Gastroesophageal sphincter (tissue), 4 donors: ENCODE data around the gene PGPEP1. TPM values are rescaled to one million over a fixed set of nuclear protein-coding genes. Genes with fewer than 3 reads are reported as not detected.
A peak's percentile ranks its signal among the peaks of the same experiment; 100 is the strongest.
"Not testable (repeated sequence)": the region's sequence is repeated elsewhere in the genome, so short reads cannot be mapped to it uniquely, and the experiment has no call there.

Experiments used
- ATAC-seq: fragments of 150-250 bp; one replicate; pipeline ENCODE4 v1.9.1; 2016; ENCODE audit warnings: mild to moderate bottlenecking, moderate library complexity
- H3K27ac ChIP-seq, 4 donors: fragments of 200-600 bp; sonication (generic) in 3 of 4; 1 replicate in 3 of 4; 2 replicates in 1 of 4; pipeline ENCODE4 v1.5.1; 2016 to 2019
- H3K27me3 ChIP-seq: fragments of 200-600 bp; sonication (generic); one replicate; pipeline ENCODE4 v1.5.1; 2019
- H3K36me3 ChIP-seq, 2 donors: fragments of 200-600 bp; sonication (generic); one replicate each; pipeline ENCODE4 v1.5.1; 2019; ENCODE audit warnings: control low read depth in 1 of 2
- H3K4me1 ChIP-seq, 3 donors: fragments of 200-600 bp; sonication (generic); 1 replicate in 2 of 3; 2 replicates in 1 of 3; pipeline ENCODE4 v1.5.1; 2016 to 2019; ENCODE audit warnings: control low read depth in 2 of 3
- H3K4me3 ChIP-seq, 2 donors: fragments of 200-600 bp; sonication (generic); one replicate each; pipeline ENCODE4 v1.5.1; 2019; ENCODE audit warnings: mild to moderate bottlenecking in 1 of 2, moderate library complexity in 1 of 2
- H3K9me3 ChIP-seq, 3 donors: fragments of 200-600 bp; sonication (generic); one replicate each; pipeline ENCODE4 v1.5.1; 2017 to 2019; ENCODE audit warnings: control low read depth in 2 of 3
- EP300 ChIP-seq: sonication (generic); formaldehyde crosslinking; IDR thresholded peaks from one replicate; pipeline ENCODE4 v1.6.1; 2017; ENCODE audit warnings: antibody characterized with exemption, mild to moderate bottlenecking
- POLR2A ChIP-seq, 2 donors: fragments of 450-650 bp; IDR thresholded peaks; one replicate each; pipeline ENCODE4 v1.6.1; 2017; ENCODE audit warnings: antibody characterized with exemption in 2 of 2, mild to moderate bottlenecking in 2 of 2, moderate library complexity in 1 of 2
- POLR2AphosphoS5 ChIP-seq: sonication (generic); formaldehyde crosslinking; IDR thresholded peaks from one replicate; pipeline ENCODE4 v1.6.1; 2017; ENCODE audit warnings: antibody characterized with exemption
- WGBS, 2 donors: methylation state at CpG; one replicate each; pipeline ENCODE4 v1.1.5; 2018; ENCODE audit warnings: low coverage in 1 of 2; 5-methylcytosine and 5-hydroxymethylcytosine counted together
- total RNA-seq, 4 donors: library from RNA; depleted of rRNA; stranded (reverse); fragments of >200 nt; gene quantifications; one replicate each; pipeline ENCODE4 v1.1.0, GENCODE V29; 2016
- TF ChIP-seq, protein P1 (sequence below), 4 experiments: fragments of 200-600 bp in 2 of 4; fragments of 450-650 bp in 2 of 4; sonication (generic) in 1 of 4; IDR thresholded peaks; one replicate each; pipeline ENCODE4 v1.5.1; 2017 to 2019; ENCODE audit warnings: antibody characterized with exemption in 4 of 4, mild to moderate bottlenecking in 2 of 4, moderate library complexity in 2 of 4

The PGPEP1 gene
- total RNA-seq, 4 donors from 2014 or later = 15.0 to 38.2 (median 23.1) TPM

DNA sequence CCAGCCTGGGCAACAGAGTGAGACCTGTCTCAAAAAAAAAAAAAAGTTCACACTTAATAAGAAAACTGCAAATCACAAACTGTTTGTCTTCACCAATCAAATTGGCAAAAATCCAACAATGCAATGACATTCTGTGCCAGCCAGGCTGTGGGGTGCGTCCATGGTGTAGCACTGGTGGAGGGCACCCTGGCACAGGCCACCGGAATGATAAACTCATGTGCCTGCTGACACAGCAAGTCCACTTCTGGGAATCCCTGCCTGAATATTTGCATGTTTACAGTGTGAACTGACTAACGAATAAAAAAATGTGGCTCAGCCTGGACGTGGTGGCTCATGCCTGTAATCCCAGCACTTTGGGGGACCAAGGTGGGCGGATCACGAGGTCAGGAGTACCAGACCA lies 58.6 kb downstream of the PGPEP1 start:
- ATAC-seq = peak; percentile 52
- no peaks in the 10 kb centered on the region for H3K36me3 ChIP-seq
- H3K27me3 ChIP-seq = peaks cover 29% of the 10 kb centered on the region
- H3K27ac ChIP-seq = no peak overlapping the region
- no peaks in the 10 kb centered on the region for H3K9me3 ChIP-seq
- no peak overlapping the region for H3K4me3 ChIP-seq
- peaks cover 0 to 8% (median 0%) of the 10 kb centered on the region in 3 donors for H3K4me1 ChIP-seq
- TF ChIP-seq, protein P1, sequence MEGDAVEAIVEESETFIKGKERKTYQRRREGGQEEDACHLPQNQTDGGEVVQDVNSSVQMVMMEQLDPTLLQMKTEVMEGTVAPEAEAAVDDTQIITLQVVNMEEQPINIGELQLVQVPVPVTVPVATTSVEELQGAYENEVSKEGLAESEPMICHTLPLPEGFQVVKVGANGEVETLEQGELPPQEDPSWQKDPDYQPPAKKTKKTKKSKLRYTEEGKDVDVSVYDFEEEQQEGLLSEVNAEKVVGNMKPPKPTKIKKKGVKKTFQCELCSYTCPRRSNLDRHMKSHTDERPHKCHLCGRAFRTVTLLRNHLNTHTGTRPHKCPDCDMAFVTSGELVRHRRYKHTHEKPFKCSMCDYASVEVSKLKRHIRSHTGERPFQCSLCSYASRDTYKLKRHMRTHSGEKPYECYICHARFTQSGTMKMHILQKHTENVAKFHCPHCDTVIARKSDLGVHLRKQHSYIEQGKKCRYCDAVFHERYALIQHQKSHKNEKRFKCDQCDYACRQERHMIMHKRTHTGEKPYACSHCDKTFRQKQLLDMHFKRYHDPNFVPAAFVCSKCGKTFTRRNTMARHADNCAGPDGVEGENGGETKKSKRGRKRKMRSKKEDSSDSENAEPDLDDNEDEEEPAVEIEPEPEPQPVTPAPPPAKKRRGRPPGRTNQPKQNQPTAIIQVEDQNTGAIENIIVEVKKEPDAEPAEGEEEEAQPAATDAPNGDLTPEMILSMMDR (IDR thresholded peaks at IDR 0.05) = no peak
- TF ChIP-seq POLR2AphosphoS5 (peak; percentile 74), POLR2A (IDR thresholded peaks at IDR 0.05) (no peak)
- WGBS, 2 donors = 31% methylated on average over 6 of the region's 6 CpGs; no CpG with 5 or more reads in 1 of the 2 donors

DNA sequence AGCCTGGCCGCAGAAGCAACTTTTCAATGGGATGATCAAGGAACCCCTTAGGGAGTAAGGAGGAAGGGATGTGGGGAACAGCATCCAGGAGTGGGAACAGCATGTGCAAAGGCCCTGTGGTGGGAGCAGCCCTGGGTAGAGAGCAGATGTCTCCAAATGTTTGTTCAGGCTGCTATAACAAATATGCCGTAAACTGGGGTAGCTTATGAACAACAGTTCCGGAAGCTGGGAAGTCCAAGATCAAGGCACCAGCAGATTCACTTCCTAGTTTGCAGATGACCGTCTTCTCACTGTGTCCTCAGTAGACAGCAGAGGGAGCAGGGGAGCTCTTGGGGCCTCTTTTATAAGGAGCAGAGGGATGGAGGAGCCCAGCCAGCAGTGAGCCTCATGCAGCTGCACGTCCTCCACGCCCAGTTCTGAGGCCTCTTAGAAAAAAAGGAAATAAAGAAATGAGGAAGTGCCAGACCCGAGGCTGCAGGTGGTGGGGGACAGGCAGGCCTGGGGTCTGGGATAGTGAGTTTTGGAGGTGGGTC lies 61.2 kb downstream of the PGPEP1 start:
- H3K27me3 ChIP-seq = peaks cover 16% of the 10 kb centered on the region
- H3K27ac ChIP-seq = peak overlapping the region in 1 of 4 donors; percentile 51
- TF ChIP-seq, protein P1 (IDR thresholded peaks at IDR 0.05) = peak in 2 of 4 experiments; percentile 19 to 47
- no peak for TF ChIP-seq POLR2AphosphoS5
- H3K9me3 ChIP-seq = no peaks in the 10 kb centered on the region
- H3K36me3 ChIP-seq = no peaks in the 10 kb centered on the region
- 20% methylated on average over 4 of the region's 7 CpGs; no CpG with 5 or more reads in 1 of the 2 donors for WGBS, 2 donors
- ATAC-seq = peak; percentile 76
- no peak overlapping the region for H3K4me3 ChIP-seq
- H3K4me1 ChIP-seq = peaks cover 0 to 8% (median 0%) of the 10 kb centered on the region in 3 donors

DNA sequence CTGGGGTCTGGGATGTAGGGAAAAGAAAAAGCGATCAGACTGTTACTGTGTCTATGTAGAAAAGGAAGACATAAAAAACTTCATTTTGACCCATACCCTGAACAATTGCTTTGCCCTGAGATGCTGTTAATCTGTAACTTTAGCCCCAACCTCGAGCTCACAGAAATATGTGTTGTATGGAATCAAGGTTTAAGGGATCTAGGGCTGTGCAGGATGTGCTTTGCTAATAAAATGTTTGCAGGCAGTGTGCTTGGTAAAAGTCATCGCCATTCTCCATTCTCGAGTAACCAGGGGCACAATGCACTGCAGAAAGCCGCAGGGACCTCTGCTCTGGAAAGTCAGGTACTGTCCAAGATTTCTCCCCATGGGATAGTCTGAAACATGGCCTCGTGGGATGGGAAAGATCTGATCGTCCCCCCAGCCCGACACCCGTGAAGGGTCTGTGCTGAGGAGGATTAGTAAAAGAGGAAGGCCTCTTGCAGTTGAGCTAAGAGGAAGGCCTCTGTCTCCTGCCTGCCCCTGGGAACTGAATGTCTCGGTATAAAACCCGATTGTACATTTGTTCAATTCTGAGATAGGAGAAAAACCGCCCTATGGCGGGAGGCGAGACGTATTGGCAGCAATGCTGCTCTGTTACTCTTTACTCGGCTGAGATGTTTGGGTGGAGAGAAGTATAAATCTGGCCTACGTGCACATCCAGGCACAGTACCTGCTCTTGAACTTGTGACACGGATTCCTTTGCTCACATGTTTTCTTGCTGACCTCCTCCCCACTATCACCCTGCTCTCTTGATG lies 62.3 kb downstream of the PGPEP1 start:
- ATAC-seq, H3K4me3 ChIP-seq, H3K36me3 ChIP-seq, H3K9me3 ChIP-seq, H3K27me3 ChIP-seq, H3K4me1 ChIP-seq: not testable (repeated sequence)
- H3K27ac ChIP-seq = peak overlapping the region in 1 of 4 donors; percentile 51
- 78 to 81% methylated on average over 4 to 11 of the region's 18 CpGs for WGBS, 2 donors

DNA sequence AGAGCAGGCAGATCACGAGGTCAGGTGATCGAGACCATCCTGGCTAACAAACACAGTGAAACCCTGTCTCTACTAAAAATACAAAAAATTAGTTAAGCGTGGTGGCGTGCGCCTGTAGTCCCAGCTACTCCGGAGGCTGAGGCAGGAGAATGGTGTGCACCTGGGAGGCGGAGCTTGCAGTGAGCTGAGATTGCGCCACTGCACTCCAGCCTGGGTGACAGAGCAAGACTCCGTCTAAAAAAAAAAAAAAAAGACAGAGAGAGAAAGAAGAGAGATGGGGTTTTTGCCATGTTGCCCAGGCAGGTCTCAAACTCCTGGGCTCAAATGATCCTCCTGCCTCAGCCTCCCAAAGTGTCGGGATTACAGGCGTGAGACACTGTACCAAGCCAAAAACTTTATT lies 65.4 kb downstream of the PGPEP1 start:
- not testable (repeated sequence) for H3K4me3 ChIP-seq, H3K9me3 ChIP-seq, H3K36me3 ChIP-seq, ATAC-seq, H3K27me3 ChIP-seq, H3K4me1 ChIP-seq, H3K27ac ChIP-seq
- WGBS, 2 donors = 89 to 91% methylated on average over 6 to 9 of the region's 11 CpGs

DNA sequence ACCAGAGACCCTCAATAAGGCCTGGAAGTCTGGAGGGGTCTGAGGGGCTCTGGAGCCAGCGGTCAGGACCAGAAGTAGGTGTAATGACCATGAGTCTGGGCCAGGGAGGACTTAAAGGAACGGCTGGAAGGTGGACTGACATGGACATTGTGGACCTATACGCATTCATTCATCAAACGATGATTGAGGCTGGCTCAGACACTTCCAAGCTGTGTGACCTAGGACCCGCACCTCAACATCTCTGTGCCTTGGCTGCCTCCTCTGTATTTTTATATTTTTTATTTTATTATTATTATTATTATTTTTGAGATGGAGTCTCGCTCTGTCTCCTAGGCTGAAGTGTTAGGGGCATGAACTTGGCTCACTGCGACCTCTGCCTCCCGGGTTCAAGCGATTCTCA lies 66.4 kb downstream of the PGPEP1 start:
- no peaks in the 10 kb centered on the region for H3K36me3 ChIP-seq
- H3K27me3 ChIP-seq = no peaks in the 10 kb centered on the region
- H3K4me3 ChIP-seq = no peak overlapping the region
- no peak for ATAC-seq
- no peaks in the 10 kb centered on the region for H3K9me3 ChIP-seq
- 83 to 94% methylated on average over 5 to 9 of the region's 9 CpGs for WGBS, 2 donors
- no peak overlapping the region for H3K27ac ChIP-seq
- TF ChIP-seq EP300 = no peak
- TF ChIP-seq POLR2AphosphoS5 = no peak
- no peak for TF ChIP-seq POLR2A (IDR thresholded peaks at IDR 0.05)
- TF ChIP-seq, protein P1 (IDR thresholded peaks at IDR 0.05) = no peak
- peaks cover 0 to 7% (median 0%) of the 10 kb centered on the region in 3 donors for H3K4me1 ChIP-seq

DNA sequence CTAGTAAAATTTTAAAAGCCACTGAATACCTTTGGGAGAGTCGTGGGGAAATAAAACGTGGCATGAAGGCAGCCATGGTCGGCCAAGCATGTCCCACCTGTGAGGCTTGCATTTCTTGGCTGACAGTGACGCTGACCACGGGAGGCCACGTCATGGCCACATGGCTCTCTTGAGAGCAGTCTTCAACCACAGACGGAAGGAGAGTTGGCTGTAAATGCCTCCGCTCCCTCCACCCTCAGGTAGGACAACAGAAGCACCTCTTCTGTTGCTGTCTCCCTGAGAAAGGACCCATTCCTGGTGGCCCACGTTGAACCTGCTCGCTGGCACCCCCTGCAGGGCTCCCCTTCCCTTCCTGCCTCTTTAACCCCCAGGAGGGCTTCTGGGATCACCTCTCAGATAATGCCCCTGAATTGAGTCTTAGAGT lies 67.7 kb downstream of the PGPEP1 start:
- H3K36me3 ChIP-seq = no peaks in the 10 kb centered on the region
- H3K27ac ChIP-seq = no peak overlapping the region
- H3K4me1 ChIP-seq = peaks cover 0 to 7% (median 0%) of the 10 kb centered on the region in 3 donors
- ATAC-seq = no peak
- H3K4me3 ChIP-seq = no peak overlapping the region
- 52 to 61% methylated on average over 4 to 9 of the region's 10 CpGs for WGBS, 2 donors
- no peaks in the 10 kb centered on the region for H3K27me3 ChIP-seq
- TF ChIP-seq POLR2A (IDR thresholded peaks at IDR 0.05) = no peak
- TF ChIP-seq, protein P1 (IDR thresholded peaks at IDR 0.05) = peak in 2 of 4 experiments; percentile 14 to 49
- H3K9me3 ChIP-seq = no peaks in the 10 kb centered on the region
